Muscle of back (tissue), 11 donors: Measurements from ENCODE around the gene CALU. TPM values are rescaled to one million over a fixed set of nuclear protein-coding genes. Genes with fewer than 3 reads are reported as not detected.

Experiments used
- DNase-seq, 3 donors: peaks; one replicate each; pipeline versions ENCODE4 v3.0.0 to v3.0.0-alpha.2; 2013
- polyA plus RNA-seq, 10 donors: library from polyadenylated mRNA; unstranded; fragments of 120-200 nt; gene quantifications; one replicate each; pipeline ENCODE4 v1.2.1, GENCODE V29; 2013; ENCODE audit not compliant: insufficient read length in 10 of 10

Gene CALU
- polyA plus RNA-seq, 10 donors, result 256 to 330 (median 285) TPM

GRCh38 chr7:128783143-128783861 lies 44.1 kb downstream of the CALU start:
- peak; percentile 82 to 96 (median 88) for DNase-seq

- DNase-seq, result no peak
These were observed 46.6 kb downstream of the CALU start for GRCh38 chr7:128785738-128786137.

DNA sequence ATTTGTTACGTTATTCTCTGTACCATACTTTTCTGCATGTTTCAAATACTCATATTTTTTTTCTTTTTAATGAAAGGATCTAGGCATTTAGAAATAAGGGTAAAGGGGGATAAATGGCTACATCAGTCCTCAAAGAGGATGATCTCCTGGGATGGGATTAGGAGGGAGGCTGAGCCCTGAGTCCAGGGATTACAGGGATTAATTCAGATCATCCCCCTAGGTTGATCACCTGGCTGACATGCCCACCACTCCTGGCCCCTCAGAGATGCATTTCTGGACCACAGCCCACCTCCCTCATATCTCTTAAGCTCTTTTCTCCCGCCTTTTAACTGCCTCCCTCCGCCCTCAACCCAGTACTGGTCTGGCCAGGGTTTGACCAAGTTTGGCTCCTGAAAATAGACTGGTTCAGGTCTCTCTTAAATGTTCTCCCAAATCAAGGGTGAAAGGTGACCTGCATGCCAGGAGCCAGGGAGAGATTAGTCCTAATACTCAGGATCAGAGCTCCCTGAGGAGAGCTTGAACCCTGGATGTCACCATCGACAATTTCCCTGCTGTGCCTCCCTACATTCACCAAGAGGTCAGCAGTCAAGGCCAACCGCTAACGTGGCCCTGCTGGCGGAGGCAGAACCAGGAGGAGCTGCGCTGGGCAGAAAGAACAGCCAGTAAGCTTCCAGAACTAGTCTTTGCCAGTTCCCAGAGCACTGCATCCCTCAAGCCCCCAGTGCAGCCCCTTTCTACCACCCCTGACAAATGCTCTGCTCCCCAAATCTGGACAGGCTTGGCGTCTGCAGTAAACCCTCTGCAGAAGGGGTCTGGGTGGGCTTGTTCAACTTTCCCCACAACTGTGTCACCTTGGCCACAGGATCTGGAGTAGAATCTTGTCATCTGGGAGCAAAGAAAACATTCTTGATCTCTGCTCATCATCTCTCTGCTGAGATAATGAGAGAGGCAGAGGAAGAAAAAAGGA lies 49.6 kb downstream of the CALU start:
- DNase-seq, result no peak

DNA sequence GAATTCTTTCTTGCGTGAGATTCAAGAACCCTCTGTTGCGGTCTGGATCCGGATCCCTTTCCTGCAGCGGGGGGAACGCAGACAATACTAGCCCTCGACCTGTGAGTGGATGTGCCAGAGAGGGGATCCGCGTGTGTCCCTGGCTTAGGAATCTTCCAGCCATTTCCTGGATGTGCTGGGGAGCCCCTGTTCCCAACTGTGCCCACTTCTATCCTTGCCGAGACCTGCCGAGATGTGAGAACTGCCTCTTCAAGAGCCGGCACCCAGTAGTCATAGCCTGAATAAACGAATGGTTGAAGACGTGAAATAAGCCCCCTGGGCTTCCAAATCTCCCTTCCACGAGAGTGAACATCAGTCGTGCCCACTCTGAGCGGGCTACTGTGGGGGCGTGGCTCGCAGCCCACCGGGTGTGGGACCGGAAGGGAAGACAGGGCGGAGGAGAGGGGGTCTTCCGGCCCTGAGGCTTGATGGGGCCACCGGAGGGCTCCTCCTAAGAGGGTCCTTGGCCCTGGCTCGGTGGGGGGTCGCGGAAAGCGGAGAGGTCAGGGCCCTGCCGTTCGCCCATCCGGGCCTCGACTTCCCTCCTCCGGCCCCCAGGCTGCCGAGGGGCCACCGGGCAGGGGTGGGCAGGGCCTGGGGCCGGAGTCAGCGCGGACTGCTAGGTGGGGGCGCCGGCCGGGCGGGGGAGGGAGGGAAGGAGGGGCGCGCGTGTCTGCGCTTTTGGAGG lies 51.3 kb downstream of the CALU start:
- DNase-seq, result peak in 1 of 3 donors; percentile 67

DNA sequence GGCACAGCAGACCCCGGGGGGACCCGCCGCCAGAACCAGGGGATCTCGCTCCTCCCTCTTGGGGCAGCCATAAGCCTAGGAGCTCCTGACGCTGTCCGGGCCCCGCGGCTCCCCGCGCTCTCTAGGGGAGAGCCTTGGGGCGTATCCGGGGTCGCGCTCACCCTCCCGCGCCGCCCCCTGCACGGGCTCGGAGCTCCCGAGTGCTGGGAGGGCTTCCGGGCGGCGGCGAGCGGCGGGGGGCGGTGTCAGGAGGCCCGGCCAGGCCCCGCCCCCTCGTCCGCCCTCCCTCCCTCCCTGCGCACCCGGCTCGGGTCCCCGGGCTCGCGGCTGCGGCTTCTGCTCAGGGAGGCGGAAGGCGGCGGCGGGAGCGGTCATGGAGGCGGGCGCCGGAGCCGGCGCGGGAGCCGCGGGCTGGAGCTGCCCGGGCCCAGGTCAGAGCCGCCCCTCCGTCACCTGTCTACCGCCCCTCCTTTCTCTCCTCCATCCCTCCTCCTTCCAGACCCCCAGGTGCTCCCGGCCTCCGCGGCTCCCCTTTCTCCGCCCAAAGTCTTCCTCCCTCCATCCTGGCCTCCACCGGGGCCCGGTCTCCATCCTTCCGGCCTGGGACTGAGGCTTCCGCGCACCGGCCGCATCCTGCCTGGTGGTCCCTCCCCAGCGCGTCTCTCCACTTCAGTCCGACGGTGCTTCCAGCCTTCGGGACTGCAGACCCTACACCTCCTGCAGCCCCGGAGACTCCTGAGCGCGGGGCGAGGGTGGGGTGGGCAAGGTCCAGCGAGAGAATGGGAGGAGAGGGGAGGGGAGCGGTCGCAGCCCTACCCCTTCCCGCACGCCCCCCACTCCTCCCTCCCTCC lies 52.2 kb downstream of the CALU start, which contains the start of gene CCDC136:
Gene CCDC136, plus strand, starts transcription at position 848 of the 851 bp plus-strand sequence. CDS start 444 bp downstream, outside the sequence.
- peak; percentile 42 to 77 (median 51) for DNase-seq

- no peak for DNase-seq
These were observed 52.8 kb downstream of the CALU start for GRCh38 chr7:128791972-128792327.

DNA sequence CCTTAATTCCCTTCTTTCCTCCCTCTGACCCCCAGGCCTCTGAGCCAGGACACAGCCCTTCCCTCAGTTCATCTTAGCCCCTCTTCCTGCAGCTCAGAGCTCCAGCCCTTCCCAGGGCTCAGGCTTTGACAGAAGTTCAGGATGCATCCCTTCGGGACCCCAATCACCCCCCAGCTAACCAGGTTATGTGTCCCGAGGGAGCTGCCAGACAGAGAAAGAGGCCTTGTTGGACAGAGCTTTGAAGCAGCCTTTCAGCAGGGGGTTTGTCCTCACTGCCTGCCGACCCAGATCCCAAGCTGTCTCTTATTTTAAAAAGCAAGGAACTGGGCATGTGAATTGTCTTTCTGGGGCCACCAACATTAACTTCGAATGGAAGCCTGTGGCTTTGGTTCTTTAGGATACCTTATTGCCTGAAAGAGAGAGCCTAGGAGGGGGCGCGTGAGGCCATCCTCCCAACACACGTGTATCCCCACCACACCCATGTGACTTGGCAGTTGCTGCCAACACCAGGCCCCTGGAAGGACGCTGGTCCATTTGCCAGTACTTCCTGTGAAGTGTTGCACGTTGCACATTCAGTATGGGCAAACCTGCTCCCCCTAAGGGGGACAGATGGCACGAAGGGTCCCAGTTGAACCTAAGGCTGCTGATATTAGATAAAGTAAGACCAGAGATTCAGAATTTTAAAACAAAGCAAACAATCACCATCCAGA lies 53.5 kb downstream of the CALU start:
- no peak for DNase-seq

DNA sequence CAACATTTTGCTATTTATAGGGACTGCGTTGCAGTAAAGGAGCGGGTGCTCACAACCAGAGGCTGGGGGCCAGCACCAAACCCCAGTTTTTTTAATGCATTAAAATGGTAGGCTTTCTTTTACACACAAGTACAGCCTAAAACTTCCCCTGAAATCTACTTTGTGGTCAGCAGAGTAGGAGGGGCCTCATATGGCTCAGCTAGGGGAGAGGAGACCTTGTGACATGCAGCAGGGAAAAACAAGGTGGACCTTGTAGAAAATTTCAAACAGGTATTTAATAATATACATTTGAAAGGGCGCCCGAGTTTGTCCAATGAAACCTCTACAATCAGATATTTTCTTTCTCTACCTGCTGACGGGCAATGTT lies 54.0 kb downstream of the CALU start:
- no peak for DNase-seq

GRCh38 chr7:128794020-128794419 lies 54.9 kb downstream of the CALU start:
- no peak for DNase-seq

DNA sequence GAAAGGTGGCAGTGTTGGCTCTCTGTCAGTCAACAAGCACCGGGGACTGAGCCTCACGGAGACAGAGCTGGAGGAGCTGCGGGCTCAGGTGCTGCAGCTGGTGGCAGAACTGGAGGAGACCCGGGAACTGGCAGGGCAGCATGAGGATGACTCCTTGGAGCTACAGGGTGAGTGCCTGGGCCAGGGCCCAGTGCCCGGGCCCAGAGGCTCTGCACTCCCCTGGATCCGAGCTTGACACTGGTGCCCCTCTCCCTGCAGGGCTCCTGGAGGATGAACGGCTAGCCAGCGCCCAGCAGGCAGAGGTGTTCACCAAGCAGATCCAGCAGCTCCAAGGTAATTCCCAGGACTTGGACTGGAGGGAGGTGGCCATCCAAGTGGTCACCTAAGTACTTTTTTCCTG lies 55.3 kb downstream of the CALU start:
- no peak for DNase-seq

GRCh38 chr7:128795129-128795528 lies 56.0 kb downstream of the CALU start:
- DNase-seq, result no peak

DNA sequence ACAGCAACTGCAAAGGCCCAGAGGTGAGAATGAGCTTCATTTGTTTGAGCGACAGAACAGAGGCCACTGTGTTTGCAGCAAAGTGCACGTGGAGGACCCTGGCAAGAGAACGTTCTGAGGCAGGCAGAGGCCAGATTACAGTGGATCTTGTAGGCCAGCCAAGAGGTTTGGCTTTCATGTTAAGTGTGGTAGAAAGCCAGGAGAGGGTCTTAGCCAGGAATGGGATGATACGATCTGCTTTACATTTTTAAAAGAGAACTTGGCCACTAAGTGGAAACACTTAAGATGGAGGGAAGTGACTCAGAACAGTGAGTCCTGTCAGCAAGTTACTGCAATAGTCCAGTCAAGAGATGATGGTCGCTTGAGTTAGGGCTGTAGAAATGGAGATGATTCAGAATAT lies 57.2 kb downstream of the CALU start:
- peak; percentile 63 to 82 (median 74) for DNase-seq

DNA sequence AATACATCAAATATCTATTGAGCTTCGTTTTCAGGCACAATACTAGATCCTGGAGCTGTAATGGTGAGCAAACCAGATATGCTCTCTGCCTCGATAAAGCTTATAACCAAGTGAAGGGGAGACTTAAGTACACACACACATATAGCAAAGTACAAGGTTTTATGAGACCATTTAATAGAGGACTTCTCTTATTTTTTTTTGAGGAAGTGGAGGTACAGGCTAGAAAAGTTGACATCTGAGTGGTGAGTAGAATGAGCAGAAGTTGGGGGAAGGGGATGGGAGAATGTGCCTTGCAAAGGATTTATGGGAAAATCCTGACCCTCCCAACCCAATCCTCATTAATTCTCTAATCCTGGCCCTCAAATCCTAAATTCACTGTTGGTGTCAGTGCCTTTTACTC lies 60.3 kb downstream of the CALU start:
- DNase-seq, result no peak

- DNase-seq, result no peak
These were observed 61.4 kb downstream of the CALU start for GRCh38 chr7:128800567-128800966.

- no peak for DNase-seq
These were observed 61.8 kb downstream of the CALU start for GRCh38 chr7:128801003-128801402.

DNA sequence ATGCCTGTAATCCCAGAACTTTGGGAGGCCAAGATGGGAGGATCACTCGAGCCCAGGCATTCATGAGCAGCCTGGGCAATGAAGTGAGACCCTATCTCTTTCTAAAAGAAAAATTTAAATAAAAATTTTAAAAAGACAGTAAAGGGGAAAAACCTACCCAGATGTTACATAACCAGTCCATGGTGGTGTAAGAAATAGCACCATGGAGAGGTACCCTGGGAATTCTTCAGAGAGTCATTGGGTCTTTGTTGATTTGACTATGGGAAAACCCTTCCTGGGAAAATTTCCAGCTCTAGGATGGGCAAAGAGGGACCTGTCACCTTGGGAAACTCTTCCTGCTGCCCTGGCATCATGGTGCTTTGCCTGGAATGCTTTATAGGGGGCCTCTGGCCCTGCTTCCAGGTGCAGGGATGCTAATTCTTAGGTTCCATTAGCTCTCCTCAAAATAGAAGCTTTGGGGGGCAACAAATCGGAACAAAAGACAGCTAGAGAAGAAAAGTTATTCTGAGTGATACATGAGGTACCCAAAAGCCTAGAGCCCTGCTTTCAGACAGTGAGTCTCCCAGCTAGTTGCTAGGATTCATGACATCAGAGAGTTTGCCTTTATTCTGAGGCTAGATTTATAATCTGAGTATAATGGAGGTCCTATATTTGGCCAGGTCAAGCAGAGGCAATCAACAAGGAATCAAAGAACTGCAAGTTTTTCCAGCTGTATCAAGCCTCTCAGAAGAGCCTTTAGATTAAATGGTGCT lies 62.7 kb downstream of the CALU start:
- DNase-seq, result no peak

GRCh38 chr7:128804484-128804883 lies 65.3 kb downstream of the CALU start:
- DNase-seq, result no peak

DNA sequence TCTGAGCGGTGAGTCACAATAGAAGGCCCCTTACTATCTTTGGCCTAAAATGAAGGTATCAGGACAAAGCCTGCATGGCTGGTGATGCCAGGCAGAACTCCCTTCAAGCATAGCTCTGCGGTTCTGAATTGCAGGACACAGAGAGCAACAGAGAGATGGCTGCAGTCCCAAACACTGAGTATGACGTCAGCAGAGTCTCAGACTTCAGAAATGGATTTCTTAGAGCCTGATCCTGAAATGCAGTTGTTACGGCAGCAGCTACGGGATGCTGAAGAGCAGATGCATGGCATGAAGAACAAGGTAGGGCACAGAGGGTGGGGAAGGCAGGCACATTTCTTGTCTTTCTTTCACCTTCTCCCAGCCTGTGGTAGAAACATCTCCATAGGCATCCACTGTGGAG lies 66.1 kb downstream of the CALU start:
- no peak for DNase-seq

DNA sequence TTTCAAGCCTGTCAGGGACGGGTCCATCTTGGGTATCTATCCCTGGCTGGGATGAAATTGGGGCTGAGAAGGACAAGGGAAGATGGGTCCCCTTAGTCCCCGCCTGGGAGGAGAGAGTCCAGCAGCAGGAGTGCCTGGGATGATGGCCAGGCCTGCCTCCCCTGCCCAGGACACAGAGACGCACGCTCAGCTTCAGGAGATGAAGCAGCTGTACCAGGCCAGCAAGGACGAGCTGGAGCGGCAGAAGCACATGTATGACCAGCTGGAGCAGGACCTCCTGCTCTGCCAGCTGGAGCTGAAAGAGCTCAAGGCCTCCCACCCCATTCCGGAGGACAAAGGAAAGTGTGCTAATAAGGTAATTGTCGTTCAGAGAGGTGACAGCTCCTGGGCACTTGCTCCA lies 68.0 kb downstream of the CALU start:
- DNase-seq, result peak in 2 of 3 donors; percentile 40 to 54

DNA sequence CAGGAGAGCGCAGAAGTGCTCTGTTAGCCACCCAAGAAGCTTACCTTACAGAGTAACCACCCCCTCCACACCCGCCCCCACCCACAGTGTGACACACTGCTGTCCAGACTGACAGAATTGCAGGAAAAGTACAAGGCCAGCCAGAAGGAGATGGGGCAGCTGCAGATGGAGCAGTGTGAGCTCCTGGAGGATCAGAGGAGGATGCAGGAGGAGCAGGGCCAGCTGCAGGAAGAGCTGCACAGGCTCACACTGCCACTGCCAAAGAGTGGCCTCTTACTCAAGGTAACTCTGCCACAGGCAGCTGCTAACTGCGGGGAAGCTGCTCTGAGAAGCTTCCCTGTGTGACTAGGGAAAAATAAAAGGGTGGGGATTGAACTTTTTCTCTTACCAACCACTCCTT lies 70.2 kb downstream of the CALU start:
- no peak for DNase-seq
